ENCODE results near the gene HMX3. TPM values are rescaled to one million over a fixed set of nuclear protein-coding genes. Genes with fewer than 3 reads are reported as not detected.

Gene HMX3
- total RNA-seq, 1 experiment from 2014 or later, result not detected

- no peak overlapping the region for H2BK15ac ChIP-seq (ENCODE audit: low read depth, low read length)
- H3K79me2 ChIP-seq (ENCODE audit: insufficient read depth, low read length), result no peaks in the 10 kb centered on the region
- no peak overlapping the region for H3K9ac ChIP-seq (ENCODE audit: extremely low read depth, insufficient read length, low read length)
- H3K4ac ChIP-seq (ENCODE audit: low read depth, low read length), result no peak overlapping the region
- no peak overlapping the region for H2BK12ac ChIP-seq (ENCODE audit: insufficient read length, low read depth, low read length)
- Mint-ChIP-seq H3K9me3 (peaks cover 0 to 8% of the 10 kb centered on the region in 2 experiments; a peak in 3 of 5 replicates), H3K27me3 (ENCODE audit: low read depth) (peaks cover 99% of the 10 kb centered on the region), H3K4me1 (peaks cover 32 to 64% of the 10 kb centered on the region in 2 experiments), H3K36me3 (ENCODE audit: insufficient read depth in 1 of 3, low read depth in 3 of 3) (no peaks in the 10 kb centered on the region), H3K4me3 (peak overlapping the region in 1 of 2 experiments; percentile 78; a peak in 3 of 5 replicates), H3K27ac (no peak overlapping the region)
- no peak overlapping the region for H2AFZ ChIP-seq (ENCODE audit: low read length)
- H3K23ac ChIP-seq (ENCODE audit: insufficient read length, low read depth, low read length), result no peak overlapping the region
- no peak overlapping the region for H3K27ac ChIP-seq (ENCODE audit: insufficient read length, low read depth, low read length)
- H3K4me2 ChIP-seq (ENCODE audit: insufficient read depth, insufficient read length, low read length), result peak overlapping the region; percentile 66
- no peak overlapping the region for H4K5ac ChIP-seq (ENCODE audit: insufficient read length, low read depth, low read length)
- H3K14ac ChIP-seq (ENCODE audit: insufficient read depth, low read length), result no peak overlapping the region
- no peaks in the 10 kb centered on the region for H3K79me1 ChIP-seq (ENCODE audit: insufficient read depth, low read depth, low read length, poor library complexity, severe bottlenecking)
- H3K27me3 ChIP-seq (ENCODE audit: insufficient read depth, low read length), result peaks cover 88% of the 10 kb centered on the region
- no peak overlapping the region for H2AK5ac ChIP-seq (ENCODE audit: insufficient read length, low read length)
- H3K18ac ChIP-seq (ENCODE audit: insufficient read length, low read depth, low read length), result no peak overlapping the region
- H2BK120ac ChIP-seq (ENCODE audit: low read depth, low read length, poor library complexity, severe bottlenecking), result no peak overlapping the region
- DNase-seq, result no peak
- no peaks in the 10 kb centered on the region for H4K20me1 ChIP-seq (ENCODE audit: control insufficient read depth, insufficient read depth, insufficient read length)
- no peak overlapping the region for H2BK5ac ChIP-seq (ENCODE audit: insufficient read length, low read length)
- H3T11ph ChIP-seq (ENCODE audit: low read length), result no peak overlapping the region
- no peak overlapping the region for H4K91ac ChIP-seq (ENCODE audit: insufficient read length, low read depth, low read length)
- no peak overlapping the region for H4K8ac ChIP-seq (replicated peaks; ENCODE audit: insufficient read length, low read depth, low read length)
- WGBS (ENCODE audit: extremely low coverage, insufficient read length, low lambda C conversion rate), result no CpG with 5 or more reads among the region's 43 CpGs
- H2BK20ac ChIP-seq (ENCODE audit: low read depth, low read length, poor library complexity, severe bottlenecking), result no peak overlapping the region
- H3K23me2 ChIP-seq (ENCODE audit: insufficient read length, low read depth, low read length, poor library complexity, severe bottlenecking), result peaks cover 27% of the 10 kb centered on the region
- H3K9me3 ChIP-seq (ENCODE audit: control insufficient read depth, low read depth, low read length), result no peaks in the 10 kb centered on the region
- H3K56ac ChIP-seq (ENCODE audit: insufficient read length, low read depth, low read length), result no peak overlapping the region
- no peaks in the 10 kb centered on the region; the same call in 1 of the 2 replicates for H3K4me1 ChIP-seq (ENCODE audit: insufficient read depth, low read length)
- peak; percentile 46 for TF ChIP-seq CTCF (conservative IDR thresholded peaks at IDR 0.05)
These were observed 4.6 kb downstream of the HMX3 start for GRCh38 chr10:123140164-123140982.
